ENCODE measurements around the gene DSCAML1. TPM values are rescaled to one million over a fixed set of nuclear protein-coding genes. Genes with fewer than 3 reads are reported as not detected.

DSCAML1 gene
- total RNA-seq, 6 donors from 2014 or later, result 0.30 to 3.1 (median 1.3) TPM

GRCh38 chr11:117582433-117582832 lies 214.6 kb downstream of the DSCAML1 start:
- Histone ChIP-seq H3K4me1 (no peaks in the 10 kb centered on the region), H3K36me3 (no peaks in the 10 kb centered on the region), H3K27ac (no peak overlapping the region), H3K4me3 (no peak overlapping the region), H3K9me3 (no peaks in the 10 kb centered on the region), H3K27me3 (no peaks in the 10 kb centered on the region)
- DNase-seq (peak in 1 of 2 donors; percentile 42), ATAC-seq (ENCODE audit: low FRiP score in 2 of 2) (peak in 1 of 2 donors; percentile 40)
- 82 to 85% methylated on average over 6 of the region's 6 CpGs for WGBS, 2 donors
- TF ChIP-seq POLR2A (IDR thresholded peaks at IDR 0.05) (no peak), EP300 (IDR thresholded peaks at IDR 0.05) (no peak), CTCF (IDR thresholded peaks at IDR 0.05) (no peak), POLR2AphosphoS5 (IDR thresholded peaks at IDR 0.05) (no peak)

GRCh38 chr11:117580866-117581265 lies 216.2 kb downstream of the DSCAML1 start:
- no peak for ATAC-seq (ENCODE audit: low FRiP score in 2 of 2)
- Histone ChIP-seq H3K4me1 (no peaks in the 10 kb centered on the region), H3K27ac (no peak overlapping the region), H3K36me3 (no peaks in the 10 kb centered on the region), H3K27me3 (no peaks in the 10 kb centered on the region), H3K9me3 (no peaks in the 10 kb centered on the region), H3K4me3 (no peak overlapping the region)
- TF ChIP-seq POLR2A (IDR thresholded peaks at IDR 0.05) (no peak), CTCF (IDR thresholded peaks at IDR 0.05) (no peak), EP300 (IDR thresholded peaks at IDR 0.05) (no peak), POLR2AphosphoS5 (IDR thresholded peaks at IDR 0.05) (no peak)
- no peak for DNase-seq
- 72 to 75% methylated on average over 6 of the region's 6 CpGs for WGBS, 2 donors

- Histone ChIP-seq H3K4me3 (no peak overlapping the region), H3K27me3 (no peaks in the 10 kb centered on the region), H3K36me3 (no peaks in the 10 kb centered on the region), H3K27ac (no peak overlapping the region), H3K4me1 (no peaks in the 10 kb centered on the region), H3K9me3 (no peaks in the 10 kb centered on the region)
- peak in 1 of 2 donors; percentile 22 for ATAC-seq (ENCODE audit: low FRiP score in 2 of 2)
- TF ChIP-seq CTCF (IDR thresholded peaks at IDR 0.05) (no peak), POLR2AphosphoS5 (IDR thresholded peaks at IDR 0.05) (no peak), EP300 (IDR thresholded peaks at IDR 0.05) (no peak), POLR2A (IDR thresholded peaks at IDR 0.05) (no peak)
- 69 to 71% methylated on average over 2 of the region's 2 CpGs for WGBS, 2 donors
- no peak for DNase-seq
Observed at GRCh38 chr11:117579161-117579560, 217.9 kb downstream of the DSCAML1 start.

- WGBS, 2 donors, result 82 to 95% methylated on average over 4 of the region's 4 CpGs
- Histone ChIP-seq H3K4me1 (peaks cover 0 to 5% (median 0%) of the 10 kb centered on the region in 4 donors), H3K36me3 (no peaks in the 10 kb centered on the region), H3K9me3 (no peaks in the 10 kb centered on the region), H3K27me3 (no peaks in the 10 kb centered on the region), H3K4me3 (no peak overlapping the region), H3K27ac (no peak overlapping the region)
- DNase-seq (no peak), ATAC-seq (ENCODE audit: low FRiP score in 2 of 2) (no peak)
- no peak for TF ChIP-seq POLR2AphosphoS5 (IDR thresholded peaks at IDR 0.05)
- TF ChIP-seq POLR2A (IDR thresholded peaks at IDR 0.05), result no peak
- TF ChIP-seq EP300 (IDR thresholded peaks at IDR 0.05), result no peak
- no peak for TF ChIP-seq CTCF (IDR thresholded peaks at IDR 0.05)
Observed at GRCh38 chr11:117575856-117576255, 221.2 kb downstream of the DSCAML1 start.

- Histone ChIP-seq H3K4me1 (peaks cover 0 to 5% (median 0%) of the 10 kb centered on the region in 4 donors), H3K36me3 (no peaks in the 10 kb centered on the region), H3K9me3 (no peaks in the 10 kb centered on the region), H3K27me3 (no peaks in the 10 kb centered on the region), H3K4me3 (no peak overlapping the region), H3K27ac (no peak overlapping the region)
- TF ChIP-seq POLR2AphosphoS5 (IDR thresholded peaks at IDR 0.05) (no peak), CTCF (IDR thresholded peaks at IDR 0.05) (no peak), EP300 (IDR thresholded peaks at IDR 0.05) (no peak), POLR2A (IDR thresholded peaks at IDR 0.05) (no peak)
- DNase-seq (no peak), ATAC-seq (ENCODE audit: low FRiP score in 2 of 2) (no peak)
- WGBS, 2 donors, result 100% methylated on average over 2 of the region's 3 CpGs
Observed at GRCh38 chr11:117574551-117574950, 222.5 kb downstream of the DSCAML1 start.

Measured in upper lobe of left lung (tissue), 6 donors.